ENCODE data around the gene FBN3. TPM values are rescaled to one million over a fixed set of nuclear protein-coding genes. Genes with fewer than 3 reads are reported as not detected.
A peak's percentile ranks its signal among the peaks of the same experiment; 100 is the strongest.

The FBN3 gene
- total RNA-seq, 2 donors from 2014 or later = 0.05 TPM; not detected in 1

- Mint-ChIP-seq H3K4me1 (no peaks in the 10 kb centered on the region), H3K27ac (no peak overlapping the region), H3K4me3 (no peak overlapping the region), H3K9me3 (peaks cover 7% of the 10 kb centered on the region), H3K27me3 (peaks cover 6% of the 10 kb centered on the region), H3K36me3 (ENCODE audit: low read depth) (no peaks in the 10 kb centered on the region)
- no peak for ATAC-seq (replicated peaks)
Measured at GRCh38 chr19:8097198-8097597, 52.2 kb downstream of the FBN3 start.

- Mint-ChIP-seq H3K36me3 (ENCODE audit: low read depth) (no peaks in the 10 kb centered on the region), H3K27ac (no peak overlapping the region), H3K27me3 (no peaks in the 10 kb centered on the region), H3K4me1 (no peaks in the 10 kb centered on the region), H3K4me3 (no peak overlapping the region), H3K9me3 (peaks cover 7% of the 10 kb centered on the region)
- ATAC-seq (replicated peaks) = no peak
Measured at GRCh38 chr19:8096071-8096470, 53.3 kb downstream of the FBN3 start.

GRCh38 chr19:8095354-8095886, 54.0 kb downstream of the FBN3 start:
- H3K36me3 Mint-ChIP-seq (ENCODE audit: low read depth) = no peaks in the 10 kb centered on the region
- H3K9me3 Mint-ChIP-seq = peaks cover 7% of the 10 kb centered on the region
- H3K4me3 Mint-ChIP-seq = no peak overlapping the region
- no peak overlapping the region for H3K27ac Mint-ChIP-seq
- ATAC-seq (replicated peaks) = no peak
- no peaks in the 10 kb centered on the region for H3K27me3 Mint-ChIP-seq
- no peaks in the 10 kb centered on the region for H3K4me1 Mint-ChIP-seq

GRCh38 chr19:8094336-8094735, 55.1 kb downstream of the FBN3 start:
- ATAC-seq (replicated peaks) = no peak
- H3K27ac Mint-ChIP-seq = no peak overlapping the region
- no peaks in the 10 kb centered on the region for H3K4me1 Mint-ChIP-seq
- no peaks in the 10 kb centered on the region for H3K36me3 Mint-ChIP-seq (ENCODE audit: low read depth)
- H3K27me3 Mint-ChIP-seq = no peaks in the 10 kb centered on the region
- no peak overlapping the region for H3K4me3 Mint-ChIP-seq
- peaks cover 7% of the 10 kb centered on the region for H3K9me3 Mint-ChIP-seq

- peaks cover 7% of the 10 kb centered on the region for H3K9me3 Mint-ChIP-seq
- no peak overlapping the region for H3K4me3 Mint-ChIP-seq
- no peak for ATAC-seq (replicated peaks)
Measured at GRCh38 chr19:8093740-8094139, 55.7 kb downstream of the FBN3 start.

GRCh38 chr19:8090950-8091349, 58.4 kb downstream of the FBN3 start:
- Mint-ChIP-seq H3K27me3 (no peaks in the 10 kb centered on the region), H3K9me3 (peaks cover 7% of the 10 kb centered on the region), H3K36me3 (ENCODE audit: low read depth) (no peaks in the 10 kb centered on the region), H3K4me1 (no peaks in the 10 kb centered on the region), H3K4me3 (no peak overlapping the region), H3K27ac (no peak overlapping the region)
- ATAC-seq (replicated peaks) = no peak

More at GRCh38 chr19:8093740-8094139, 55.7 kb downstream of the FBN3 start:
- Mint-ChIP-seq H3K36me3 (ENCODE audit: low read depth) (no peaks in the 10 kb centered on the region), H3K4me1 (no peaks in the 10 kb centered on the region), H3K27ac (no peak overlapping the region), H3K27me3 (no peaks in the 10 kb centered on the region)

GRCh38 chr19:8089664-8090601, 59.5 kb downstream of the FBN3 start:
- Mint-ChIP-seq H3K27ac (no peak overlapping the region), H3K9me3 (peaks cover 7% of the 10 kb centered on the region), H3K36me3 (ENCODE audit: low read depth) (no peaks in the 10 kb centered on the region), H3K4me3 (no peak overlapping the region), H3K4me1 (no peaks in the 10 kb centered on the region), H3K27me3 (peaks cover 3% of the 10 kb centered on the region)
- no peak for ATAC-seq (replicated peaks)

- Mint-ChIP-seq H3K27me3 (peaks cover 6% of the 10 kb centered on the region), H3K4me1 (no peaks in the 10 kb centered on the region), H3K36me3 (ENCODE audit: low read depth) (no peaks in the 10 kb centered on the region), H3K27ac (no peak overlapping the region), H3K4me3 (no peak overlapping the region), H3K9me3 (peaks cover under 1% of the 10 kb centered on the region)
- peak; percentile 34 for ATAC-seq (replicated peaks)
Measured at GRCh38 chr19:8088752-8089663, 60.4 kb downstream of the FBN3 start.

- no peak overlapping the region for H3K27ac Mint-ChIP-seq
- H3K4me3 Mint-ChIP-seq = no peak overlapping the region
- no peak for ATAC-seq (replicated peaks)
- H3K4me1 Mint-ChIP-seq = no peaks in the 10 kb centered on the region
- no peaks in the 10 kb centered on the region for H3K36me3 Mint-ChIP-seq (ENCODE audit: low read depth)
- peaks cover 7% of the 10 kb centered on the region for H3K27me3 Mint-ChIP-seq
- no peaks in the 10 kb centered on the region for H3K9me3 Mint-ChIP-seq
Measured at GRCh38 chr19:8087876-8088275, 61.5 kb downstream of the FBN3 start.

- H3K27me3 Mint-ChIP-seq = peaks cover 7% of the 10 kb centered on the region
Measured at GRCh38 chr19:8086849-8087248, 62.5 kb downstream of the FBN3 start.

GRCh38 chr19:8085598-8086408, 63.6 kb downstream of the FBN3 start:
- no peaks in the 10 kb centered on the region for H3K4me1 Mint-ChIP-seq
- no peaks in the 10 kb centered on the region for H3K9me3 Mint-ChIP-seq
- no peak overlapping the region for H3K4me3 Mint-ChIP-seq
- H3K27me3 Mint-ChIP-seq = peaks cover 7% of the 10 kb centered on the region
- ATAC-seq (replicated peaks) = no peak
- H3K27ac Mint-ChIP-seq = no peak overlapping the region
- H3K36me3 Mint-ChIP-seq (ENCODE audit: low read depth) = no peaks in the 10 kb centered on the region

More at GRCh38 chr19:8086849-8087248, 62.5 kb downstream of the FBN3 start:
- no peaks in the 10 kb centered on the region for H3K4me1 Mint-ChIP-seq
- no peaks in the 10 kb centered on the region for H3K9me3 Mint-ChIP-seq
- no peak overlapping the region for H3K4me3 Mint-ChIP-seq
- no peak for ATAC-seq (replicated peaks)
- H3K36me3 Mint-ChIP-seq (ENCODE audit: low read depth) = no peaks in the 10 kb centered on the region
- H3K27ac Mint-ChIP-seq = no peak overlapping the region

GRCh38 chr19:8084152-8084551, 65.2 kb downstream of the FBN3 start:
- no peak for ATAC-seq (replicated peaks)
- Mint-ChIP-seq H3K27me3 (peaks cover 7% of the 10 kb centered on the region), H3K4me3 (no peak overlapping the region), H3K9me3 (no peaks in the 10 kb centered on the region), H3K4me1 (no peaks in the 10 kb centered on the region), H3K36me3 (ENCODE audit: low read depth) (no peaks in the 10 kb centered on the region), H3K27ac (no peak overlapping the region)

- no peak for ATAC-seq (replicated peaks)
- no peaks in the 10 kb centered on the region for H3K9me3 Mint-ChIP-seq
- H3K27ac Mint-ChIP-seq = no peak overlapping the region
- no peak overlapping the region for H3K4me3 Mint-ChIP-seq
- no peaks in the 10 kb centered on the region for H3K36me3 Mint-ChIP-seq (ENCODE audit: low read depth)
- peaks cover 7% of the 10 kb centered on the region for H3K27me3 Mint-ChIP-seq
- no peaks in the 10 kb centered on the region for H3K4me1 Mint-ChIP-seq
Measured at GRCh38 chr19:8083141-8083540, 66.3 kb downstream of the FBN3 start.

All from activated T-helper 17 cell treated with anti-CD3 and anti-CD28 coated beads, Interleukin-2, amount 50 U/mL, for 72 hours (primary cell).